GM21367 (cell line): ENCODE results near the gene C6orf132.

Experiments
- ATAC-seq: cut with Tn5 transposase; IDR thresholded peaks from one replicate; pipeline ENCODE4 v1.9.1; 2021; ENCODE audit not compliant: unreplicated experiment

The C6orf132 gene

GRCh38 chr6:42079941-42080464, 62.4 kb downstream of the C6orf132 start:
- no peak for ATAC-seq

- ATAC-seq, result no peak
Measured at GRCh38 chr6:42078386-42078785, 64.0 kb downstream of the C6orf132 start.

GRCh38 chr6:42075159-42075838, 67.1 kb downstream of the C6orf132 start:
- no peak for ATAC-seq

- no peak for ATAC-seq
Measured at GRCh38 chr6:42073287-42073686, 69.1 kb downstream of the C6orf132 start.

- no peak for ATAC-seq
Measured at GRCh38 chr6:42071881-42072583, 70.4 kb downstream of the C6orf132 start.

- ATAC-seq, result no peak
Measured at GRCh38 chr6:42068872-42069522, 73.4 kb downstream of the C6orf132 start.

GRCh38 chr6:42068173-42068572, 74.2 kb downstream of the C6orf132 start:
- ATAC-seq, result no peak

GRCh38 chr6:42066156-42066675, 76.2 kb downstream of the C6orf132 start:
- no peak for ATAC-seq

- no peak for ATAC-seq
Measured at GRCh38 chr6:42059743-42060142, 82.7 kb downstream of the C6orf132 start.

- ATAC-seq, result no peak
Measured at GRCh38 chr6:42053601-42054000, 88.8 kb downstream of the C6orf132 start.

- ATAC-seq, result no peak
Measured at GRCh38 chr6:42051268-42051653, 91.2 kb downstream of the C6orf132 start.
